ENCODE measurements around the gene IVD. TPM values are rescaled to one million over a fixed set of nuclear protein-coding genes. Genes with fewer than 3 reads are reported as not detected.
A peak's percentile ranks its signal among the peaks of the same experiment; 100 is the strongest.

The IVD gene
- polyA plus RNA-seq, 1 experiment, result 63.9 TPM

DNA sequence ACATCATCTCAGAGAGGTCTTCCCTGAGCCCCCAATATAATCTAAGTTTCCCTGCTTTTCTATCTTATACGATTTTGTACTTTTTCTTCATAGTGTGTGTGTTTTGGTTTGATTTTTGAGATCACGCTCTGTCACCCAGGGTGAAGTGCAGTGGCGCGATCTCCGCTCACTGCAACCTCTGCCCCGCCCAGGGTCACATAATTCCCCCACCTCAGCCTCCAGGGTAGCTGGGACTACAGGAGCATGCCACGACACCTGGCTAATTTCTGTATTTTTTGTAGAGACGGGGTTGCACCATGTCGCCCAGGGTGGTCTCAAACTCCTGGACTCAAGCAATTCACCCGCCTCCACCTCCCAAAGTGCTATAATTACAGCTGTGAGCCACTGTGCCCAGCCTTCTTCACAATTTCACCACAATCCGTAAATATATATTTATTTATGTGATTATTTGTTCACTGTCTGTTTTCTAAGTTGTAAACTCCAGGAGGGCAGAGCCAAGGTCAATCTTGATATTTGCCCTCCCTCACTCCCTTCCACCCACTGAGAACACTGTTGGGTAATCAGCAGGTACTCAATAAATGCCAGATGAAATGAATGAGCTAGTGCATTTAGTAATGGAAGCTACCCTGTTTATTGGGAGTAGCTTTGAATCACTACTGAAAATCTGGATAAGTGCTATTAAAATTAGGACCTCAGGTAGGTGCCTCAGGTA, 23.6 kb upstream of the IVD start:
- no peak for DNase-seq (ENCODE audit: low read depth)
- ChIA-PET POLR2A (interaction anchor here (1.0 kb wide), 1 partner anchor 14 kb away, joined by 3 read pairs; no protein-coding TSS in a partner anchor), CTCF (interaction anchor here (1.0 to 5.9 kb wide), 4 partner anchors 14 to 38 kb away, joined by 3 to 33 read pairs (median 3); no protein-coding TSS in a partner anchor)
- Histone ChIP-seq H3K36me3 (ENCODE audit: control insufficient read depth, insufficient read depth, low read length) (peaks cover 5% of the 10 kb centered on the region), H3K27me3 (ENCODE audit: control insufficient read depth, insufficient read depth, low read length) (no peaks in the 10 kb centered on the region), H3K4me3 (ENCODE audit: low read depth, low read length) (no peak overlapping the region)
- TF ChIP-seq, protein P1, sequence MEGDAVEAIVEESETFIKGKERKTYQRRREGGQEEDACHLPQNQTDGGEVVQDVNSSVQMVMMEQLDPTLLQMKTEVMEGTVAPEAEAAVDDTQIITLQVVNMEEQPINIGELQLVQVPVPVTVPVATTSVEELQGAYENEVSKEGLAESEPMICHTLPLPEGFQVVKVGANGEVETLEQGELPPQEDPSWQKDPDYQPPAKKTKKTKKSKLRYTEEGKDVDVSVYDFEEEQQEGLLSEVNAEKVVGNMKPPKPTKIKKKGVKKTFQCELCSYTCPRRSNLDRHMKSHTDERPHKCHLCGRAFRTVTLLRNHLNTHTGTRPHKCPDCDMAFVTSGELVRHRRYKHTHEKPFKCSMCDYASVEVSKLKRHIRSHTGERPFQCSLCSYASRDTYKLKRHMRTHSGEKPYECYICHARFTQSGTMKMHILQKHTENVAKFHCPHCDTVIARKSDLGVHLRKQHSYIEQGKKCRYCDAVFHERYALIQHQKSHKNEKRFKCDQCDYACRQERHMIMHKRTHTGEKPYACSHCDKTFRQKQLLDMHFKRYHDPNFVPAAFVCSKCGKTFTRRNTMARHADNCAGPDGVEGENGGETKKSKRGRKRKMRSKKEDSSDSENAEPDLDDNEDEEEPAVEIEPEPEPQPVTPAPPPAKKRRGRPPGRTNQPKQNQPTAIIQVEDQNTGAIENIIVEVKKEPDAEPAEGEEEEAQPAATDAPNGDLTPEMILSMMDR (IDR thresholded peaks at IDR 0.05; ENCODE audit: insufficient read depth, low read depth, low read length), result no peak

DNA sequence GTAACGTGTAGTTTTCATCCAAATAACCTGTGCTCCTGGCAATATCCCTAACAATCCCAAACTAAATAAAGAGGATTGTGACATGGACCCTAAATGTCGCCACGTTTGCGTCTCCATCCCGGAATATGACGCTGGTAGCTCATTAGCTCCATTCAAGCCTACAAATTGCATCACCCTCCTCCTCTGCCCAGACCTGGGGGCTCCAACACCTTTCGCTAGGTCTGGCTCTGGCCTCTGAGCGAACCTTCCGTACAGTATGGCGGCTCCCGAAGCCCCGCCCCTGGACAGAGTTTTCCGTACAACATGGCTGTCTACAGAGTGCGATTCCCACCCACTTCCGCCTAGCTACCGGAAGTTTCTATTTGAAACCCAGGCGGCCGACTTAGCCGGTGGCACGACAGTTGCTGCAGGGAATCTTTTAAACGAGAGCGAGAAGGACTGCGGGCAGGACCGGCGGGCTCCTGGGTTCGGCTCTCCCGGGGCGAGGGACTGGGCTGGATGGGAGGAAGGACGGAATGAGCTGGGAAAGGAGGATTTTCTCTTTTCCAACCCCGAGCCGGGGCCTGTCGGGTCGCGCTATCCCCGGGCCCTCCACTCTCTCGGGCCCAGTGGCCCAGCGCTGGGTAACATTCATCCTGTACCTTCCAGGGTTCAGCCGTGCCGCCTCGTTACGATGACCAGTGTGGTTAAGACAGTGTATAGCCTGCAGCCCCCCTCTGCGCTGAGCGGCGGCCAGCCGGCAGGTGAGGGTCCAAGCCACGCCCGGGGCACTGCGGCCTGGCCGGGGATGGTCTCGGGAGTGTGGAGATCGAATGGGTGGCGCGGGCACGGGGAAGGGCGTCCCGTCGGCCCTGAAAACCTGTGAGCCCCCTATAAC, 22.8 kb upstream of the IVD start, which contains the start of gene KNSTRN:
TSS of gene KNSTRN (plus strand) at position 142 of the 877 bp plus-strand sequence. CDS start at position 257, 115 bp downstream.
- Histone ChIP-seq H3K36me3 (ENCODE audit: control insufficient read depth, insufficient read depth, low read length) (peaks cover 5% of the 10 kb centered on the region), H3K27me3 (ENCODE audit: control insufficient read depth, insufficient read depth, low read length) (no peaks in the 10 kb centered on the region), H3K4me3 (ENCODE audit: low read depth, low read length) (peak within 1 kb of the TSS; percentile 91)
- ChIA-PET CTCF (interaction anchor here (1.0 to 5.9 kb wide), 3 partner anchors 15 to 39 kb away, joined by 3 to 33 read pairs (median 3); no protein-coding TSS in a partner anchor), POLR2A (interaction anchor here (1.0 kb wide), 1 partner anchor 15 kb away, joined by 3 read pairs; no protein-coding TSS in a partner anchor)
- DNase-seq (ENCODE audit: low read depth), result peak; percentile 39
- TF ChIP-seq, protein P1 (IDR thresholded peaks at IDR 0.05; ENCODE audit: insufficient read depth, low read depth, low read length), result no peak

DNA sequence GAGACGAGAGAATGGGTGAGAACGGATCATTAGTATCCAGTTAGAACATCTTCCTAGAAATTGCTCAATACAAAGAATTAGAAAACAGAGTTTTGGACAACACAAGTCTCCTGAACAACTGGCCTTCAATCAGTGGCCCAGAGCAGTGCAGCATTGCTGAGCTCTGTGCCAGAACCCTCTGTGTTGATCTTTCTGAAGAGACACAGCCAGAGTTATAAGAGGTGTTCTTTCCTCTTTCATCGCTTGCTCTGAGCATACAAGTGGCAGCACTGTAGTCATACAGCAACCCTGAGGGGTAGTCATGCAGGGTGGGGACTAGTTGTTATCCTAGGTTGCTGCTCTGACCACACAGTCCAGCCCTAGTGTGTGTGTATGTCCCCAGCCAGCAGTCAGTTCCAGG, 19.1 kb upstream of the IVD start:
- Histone ChIP-seq H3K36me3 (ENCODE audit: control insufficient read depth, insufficient read depth, low read length) (peaks cover 6% of the 10 kb centered on the region), H3K27me3 (ENCODE audit: control insufficient read depth, insufficient read depth, low read length) (no peaks in the 10 kb centered on the region), H3K4me3 (ENCODE audit: low read depth, low read length) (no peak overlapping the region)
- TF ChIP-seq, protein P1 (IDR thresholded peaks at IDR 0.05; ENCODE audit: insufficient read depth, low read depth, low read length), result no peak
- POLR2A ChIA-PET, result no interaction called here
- no peak for DNase-seq (ENCODE audit: low read depth)
- CTCF ChIA-PET, result interaction anchor here (0.6 to 1.4 kb wide), 3 partner anchors 19 to 107 kb away, joined by 3 to 4 read pairs (median 3); no protein-coding TSS in a partner anchor

DNA sequence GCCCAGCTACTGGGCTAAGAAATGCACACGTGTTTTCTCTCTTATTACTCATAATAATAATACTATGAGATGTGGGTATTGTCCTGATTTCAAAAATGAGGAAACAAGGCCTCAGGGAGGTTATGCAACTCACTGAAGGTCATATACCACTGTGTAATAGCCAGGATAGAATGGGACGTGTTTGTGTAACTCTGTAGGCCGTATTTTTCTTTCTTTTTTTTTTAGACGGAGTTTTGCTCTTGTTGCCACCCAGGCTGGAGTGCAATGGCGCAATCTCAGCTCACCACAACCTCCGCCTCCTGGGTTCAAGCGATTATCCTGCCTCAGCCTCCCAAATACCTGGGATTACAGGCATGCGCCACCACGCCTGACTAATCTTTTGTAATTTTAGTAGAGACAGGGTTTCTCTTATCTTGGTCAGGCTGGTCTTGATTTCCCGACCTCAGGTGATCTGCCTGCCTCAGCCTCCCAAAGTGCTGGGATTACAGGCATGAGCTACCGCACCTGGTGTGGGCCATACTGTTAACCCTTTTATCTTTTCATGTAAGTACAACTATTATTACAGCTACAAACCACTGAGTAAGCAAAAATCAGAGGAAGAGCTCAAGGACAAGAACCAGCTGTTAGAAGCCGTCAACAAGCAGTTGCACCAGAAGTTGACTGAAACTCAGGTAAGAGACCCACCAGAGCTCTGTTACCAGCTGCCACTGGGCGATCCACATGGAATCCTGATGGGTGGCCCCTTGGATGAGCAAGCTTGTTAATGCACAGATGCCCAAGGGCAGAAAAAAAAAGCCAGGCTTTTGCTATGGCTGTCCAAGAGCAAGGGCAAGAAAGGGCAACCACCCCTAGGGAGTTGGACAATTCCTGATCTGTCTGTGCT, 16.4 kb upstream of the IVD start:
- TF ChIP-seq, protein P1 (IDR thresholded peaks at IDR 0.05; ENCODE audit: insufficient read depth, low read depth, low read length), result no peak
- ChIA-PET CTCF (interaction anchor here (0.8 to 1.6 kb wide), 3 partner anchors 45 to 110 kb away, joined by 3 to 6 read pairs (median 3); no protein-coding TSS in a partner anchor), POLR2A (no interaction called here)
- Histone ChIP-seq H3K27me3 (ENCODE audit: control insufficient read depth, insufficient read depth, low read length) (no peaks in the 10 kb centered on the region), H3K4me3 (ENCODE audit: low read depth, low read length) (no peak overlapping the region), H3K36me3 (ENCODE audit: control insufficient read depth, insufficient read depth, low read length) (peaks cover 10% of the 10 kb centered on the region)
- no peak for DNase-seq (ENCODE audit: low read depth)
